ENCODE data around the gene DUSP19. TPM values are rescaled to one million over a fixed set of nuclear protein-coding genes. Genes with fewer than 3 reads are reported as not detected.

Gene DUSP19
- total and polyA plus RNA-seq, 4 donors: 0.27 to 2.2 (median 0.68) TPM

DNA sequence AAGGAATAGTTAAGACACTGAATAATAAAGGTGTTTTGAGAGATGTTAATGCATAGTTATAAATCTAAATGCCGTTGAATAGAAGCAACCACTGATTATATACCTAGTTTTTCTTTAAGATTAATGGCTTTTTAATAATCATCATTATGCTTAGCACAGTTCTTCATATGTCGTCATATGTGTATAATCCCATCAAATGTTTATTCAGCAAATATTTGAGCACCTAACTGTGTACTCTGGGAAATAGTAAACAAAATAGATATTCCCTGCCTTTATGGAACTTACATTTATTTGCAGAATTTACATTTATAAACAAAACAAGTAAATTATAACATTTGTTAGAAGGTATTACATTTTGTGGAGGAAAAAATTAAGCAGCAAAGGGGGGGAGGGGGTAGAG, 55.5 kb downstream of the DUSP19 start:
- Histone ChIP-seq H3K9ac (ENCODE audit: low read depth in 1 of 2, low read length in 2 of 2) (no peak overlapping the region), H3K27ac (ENCODE audit: low read depth in 1 of 2, low read length in 2 of 2) (no peak overlapping the region), H3K4me1 (ENCODE audit: control insufficient read depth in 4 of 4, insufficient read depth in 4 of 4, low read length in 3 of 4) (peaks cover 0 to 2% (median 0%) of the 10 kb centered on the region in 4 donors), H3K4me3 (ENCODE audit: low read depth in 1 of 3, low read length in 3 of 3) (no peak overlapping the region), H3K36me3 (ENCODE audit: control insufficient read depth in 4 of 4, insufficient read depth in 3 of 4, low read depth in 1 of 4, low read length in 3 of 4) (peaks cover 0 to 6% (median 1%) of the 10 kb centered on the region in 4 donors), H3K9me3 (ENCODE audit: control insufficient read depth in 4 of 4, low read length in 3 of 4) (no peaks in the 10 kb centered on the region), H3K27me3 (ENCODE audit: control insufficient read depth in 4 of 4, insufficient read depth in 4 of 4, low read length in 3 of 4) (no peaks in the 10 kb centered on the region)
- no peak for TF ChIP-seq SP1 (IDR thresholded peaks at IDR 0.05)
- TF ChIP-seq FOXA1 (IDR thresholded peaks at IDR 0.05): no peak
- no peak for TF ChIP-seq GABPA (IDR thresholded peaks at IDR 0.05 in 1 of 2, conservative IDR thresholded peaks at IDR 0.05 in 1 of 2)
- no peak for TF ChIP-seq ATF3 (IDR thresholded peaks at IDR 0.05)
- TF ChIP-seq MAX (IDR thresholded peaks at IDR 0.05): no peak
- TF ChIP-seq JUND (IDR thresholded peaks at IDR 0.05): no peak
- TF ChIP-seq CTCF (IDR thresholded peaks at IDR 0.05; ENCODE audit: low read depth, low read length, missing input control): no peak
- no peak for TF ChIP-seq RXRA (IDR thresholded peaks at IDR 0.05)
- no peak for TF ChIP-seq EGR1 (IDR thresholded peaks at IDR 0.05; ENCODE audit: low read depth in 2 of 2)
- no peak for TF ChIP-seq YY1 (IDR thresholded peaks at IDR 0.05)
- no peak for TF ChIP-seq HNF4A (conservative IDR thresholded peaks at IDR 0.05)
- no peak for TF ChIP-seq RAD21 (IDR thresholded peaks at IDR 0.05)
- TF ChIP-seq NR2F2 (IDR thresholded peaks at IDR 0.05): no peak
- TF ChIP-seq HNF4G (IDR thresholded peaks at IDR 0.05): no peak
- TF ChIP-seq TAF1 (conservative IDR thresholded peaks at IDR 0.05): no peak
- TF ChIP-seq FOXA2 (IDR thresholded peaks at IDR 0.05): no peak
- no peak for TF ChIP-seq ZBTB33 (IDR thresholded peaks at IDR 0.05)
- TF ChIP-seq, protein P1, sequence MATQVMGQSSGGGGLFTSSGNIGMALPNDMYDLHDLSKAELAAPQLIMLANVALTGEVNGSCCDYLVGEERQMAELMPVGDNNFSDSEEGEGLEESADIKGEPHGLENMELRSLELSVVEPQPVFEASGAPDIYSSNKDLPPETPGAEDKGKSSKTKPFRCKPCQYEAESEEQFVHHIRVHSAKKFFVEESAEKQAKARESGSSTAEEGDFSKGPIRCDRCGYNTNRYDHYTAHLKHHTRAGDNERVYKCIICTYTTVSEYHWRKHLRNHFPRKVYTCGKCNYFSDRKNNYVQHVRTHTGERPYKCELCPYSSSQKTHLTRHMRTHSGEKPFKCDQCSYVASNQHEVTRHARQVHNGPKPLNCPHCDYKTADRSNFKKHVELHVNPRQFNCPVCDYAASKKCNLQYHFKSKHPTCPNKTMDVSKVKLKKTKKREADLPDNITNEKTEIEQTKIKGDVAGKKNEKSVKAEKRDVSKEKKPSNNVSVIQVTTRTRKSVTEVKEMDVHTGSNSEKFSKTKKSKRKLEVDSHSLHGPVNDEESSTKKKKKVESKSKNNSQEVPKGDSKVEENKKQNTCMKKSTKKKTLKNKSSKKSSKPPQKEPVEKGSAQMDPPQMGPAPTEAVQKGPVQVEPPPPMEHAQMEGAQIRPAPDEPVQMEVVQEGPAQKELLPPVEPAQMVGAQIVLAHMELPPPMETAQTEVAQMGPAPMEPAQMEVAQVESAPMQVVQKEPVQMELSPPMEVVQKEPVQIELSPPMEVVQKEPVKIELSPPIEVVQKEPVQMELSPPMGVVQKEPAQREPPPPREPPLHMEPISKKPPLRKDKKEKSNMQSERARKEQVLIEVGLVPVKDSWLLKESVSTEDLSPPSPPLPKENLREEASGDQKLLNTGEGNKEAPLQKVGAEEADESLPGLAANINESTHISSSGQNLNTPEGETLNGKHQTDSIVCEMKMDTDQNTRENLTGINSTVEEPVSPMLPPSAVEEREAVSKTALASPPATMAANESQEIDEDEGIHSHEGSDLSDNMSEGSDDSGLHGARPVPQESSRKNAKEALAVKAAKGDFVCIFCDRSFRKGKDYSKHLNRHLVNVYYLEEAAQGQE (IDR thresholded peaks at IDR 0.05): no peak
- WGBS: 73% methylated on average over 2 of the region's 2 CpGs
- DNase-seq (ENCODE audit: low spot score): no peak

Measured in liver (tissue), 9 donors.